Caco-2 (cell line): Measurements from ENCODE around the gene WEE2. TPM values are rescaled to one million over a fixed set of nuclear protein-coding genes. Genes with fewer than 3 reads are reported as not detected.

Experiments used
- BruUV-seq: library from RNA; stranded (reverse); fragments of 400-500 nt; replicated peaks from 2 replicates; lab custom pipeline; 2021; lab: Mats Ljungman, UMichigan
- CTCF ChIA-PET: fragments of 300-600 bp; sonication (Branson Sonifier 250); formaldehyde crosslinking; loops from one replicate; lab custom pipeline; 2022; ENCODE audit warnings: antibody characterized with exemption; lab: Charles Lee
- POLR2A ChIA-PET: fragments of 300-600 bp; sonication (Branson Sonifier 250); formaldehyde crosslinking; loops from one replicate; lab custom pipeline; 2022; ENCODE audit warnings: antibody characterized with exemption; lab: Charles Lee
- DNase-seq, 2 experiments: peaks; one replicate each; pipeline versions ENCODE4 v3.0.0 to v3.0.0-alpha.2; 2020 to 2022
- H3K27me3 ChIP-seq: replicated peaks from 2 replicates; pipeline ENCODE4 v1.6.0; 2011; ENCODE audit warnings: low read length; ENCODE audit not compliant: control insufficient read depth, insufficient read depth
- H3K36me3 ChIP-seq: 2 replicates; pipeline ENCODE4 v1.5.1; 2011; ENCODE audit warnings: low read length; ENCODE audit not compliant: control insufficient read depth, insufficient read depth
- H3K4me1 ChIP-seq: fragments of 250-450 bp; sonication (Bioruptor Pico); 2 replicates; pipeline ENCODE4 v1.5.1; 2020; ENCODE audit warnings: mild to moderate bottlenecking
- H3K4me3 ChIP-seq: 2 replicates; pipeline ENCODE4 v1.5.1; 2011; ENCODE audit warnings: low read depth, mild to moderate bottlenecking, control low read depth, low read length
- H3K9me3 ChIP-seq: fragments of 250-450 bp; sonication (Bioruptor Pico); 2 replicates; pipeline ENCODE4 v1.5.1; 2020; ENCODE audit warnings: mild to moderate bottlenecking, moderate library complexity
- H3K27ac Mint-ChIP-seq: one replicate; pipeline ENCODE4 v1.8.0; 2022; ENCODE audit warnings: mixed read lengths; ENCODE audit not compliant: unreplicated experiment
- H3K27me3 Mint-ChIP-seq: one replicate; pipeline ENCODE4 v1.8.0; 2022; ENCODE audit warnings: mixed read lengths; ENCODE audit not compliant: insufficient read depth, unreplicated experiment
- H3K36me3 Mint-ChIP-seq: one replicate; pipeline ENCODE4 v1.8.0; 2022; ENCODE audit warnings: mild to moderate bottlenecking, mixed read lengths; ENCODE audit not compliant: insufficient read depth, unreplicated experiment
- H3K4me1 Mint-ChIP-seq: one replicate; pipeline ENCODE4 v1.8.0; 2022; ENCODE audit warnings: low read depth, mixed read lengths; ENCODE audit not compliant: unreplicated experiment
- H3K4me3 Mint-ChIP-seq: one replicate; pipeline ENCODE4 v1.8.0; 2022; ENCODE audit warnings: mild to moderate bottlenecking, moderate library complexity, mixed read lengths; ENCODE audit not compliant: unreplicated experiment
- H3K9me3 Mint-ChIP-seq: one replicate; pipeline ENCODE4 v1.8.0; 2022; ENCODE audit warnings: mixed read lengths; ENCODE audit not compliant: unreplicated experiment
- CTCF ChIP-seq, 2 experiments: fragments of 200-600 bp in 1 of 2; IDR thresholded peaks; 1 replicate in 1 of 2; 2 replicates in 1 of 2; pipeline versions ENCODE4 v1.5.1 to v1.8.0; 2011 to 2022; ENCODE audit warnings: antibody characterized with exemption in 1 of 2, control low read depth in 1 of 2, inconsistent platforms in 1 of 2, low read depth in 1 of 2, low read length in 1 of 2, mild to moderate bottlenecking in 1 of 2, moderate library complexity in 1 of 2; ENCODE audit not compliant: insufficient read depth in 1 of 2, severe bottlenecking in 1 of 2, unreplicated experiment in 1 of 2
- intact Hi-C: fragments of 100-400 bp; cut with micrococcal nuclease; formaldehyde crosslinking; loops from one replicate; pipeline ENCODE4 v1.10.0; 2022; ENCODE audit not compliant: unreplicated experiment
- total RNA-seq: library from RNA; stranded (reverse); gene quantifications from 2 replicates; pipeline ENCODE4 v1.2.3, GENCODE V29; 2022

WEE2 gene
- total RNA-seq, 1 experiment from 2014 or later = 1.0 TPM

GRCh38 chr7:141737118-141737835 lies 29.1 kb downstream of the WEE2 start:
- intact Hi-C loops = loop anchor here (5.0 kb wide), 1 partner anchor 450 kb away; no protein-coding TSS in a partner anchor
- peaks cover 33% of the 10 kb centered on the region for H3K36me3 Mint-ChIP-seq
- Histone ChIP-seq H3K4me3 (peak overlapping the region; percentile 57), H3K27me3 (no peaks in the 10 kb centered on the region), H3K9me3 (no peaks in the 10 kb centered on the region), H3K4me1 (0 out of 2 replicates have a peak, but pooled peaks cover 5% of the 10 kb centered on the region), H3K36me3 (peaks cover 1% of the 10 kb centered on the region; the same call in 1 of the 2 replicates)
- no peak for TF ChIP-seq CTCF (IDR thresholded peaks at IDR 0.05; ENCODE audit: insufficient read depth in 1 of 2, low read depth in 1 of 2, low read length in 1 of 2, severe bottlenecking in 1 of 2, unreplicated experiment in 1 of 2)
- H3K27ac Mint-ChIP-seq = peak overlapping the region; percentile 98
- BruUV-seq = TSS peak; percentile 83
- no peaks in the 10 kb centered on the region for H3K27me3 Mint-ChIP-seq
- H3K4me3 Mint-ChIP-seq = peak overlapping the region; percentile 87
- POLR2A ChIA-PET = interaction anchor here (0.6 to 1.6 kb wide), 7 partner anchors 23 to 87 kb away, joined by 3 to 16 read pairs (median 3); no protein-coding TSS in a partner anchor
- CTCF ChIA-PET = interaction anchor here (0.5 to 3.9 kb wide), 15 partner anchors 23 to 695 kb away, joined by 3 to 65 read pairs (median 4); no protein-coding TSS in a partner anchor
- peak; percentile 46 to 51 for DNase-seq
- no peaks in the 10 kb centered on the region for H3K9me3 Mint-ChIP-seq
- peaks cover 18% of the 10 kb centered on the region for H3K4me1 Mint-ChIP-seq

DNA sequence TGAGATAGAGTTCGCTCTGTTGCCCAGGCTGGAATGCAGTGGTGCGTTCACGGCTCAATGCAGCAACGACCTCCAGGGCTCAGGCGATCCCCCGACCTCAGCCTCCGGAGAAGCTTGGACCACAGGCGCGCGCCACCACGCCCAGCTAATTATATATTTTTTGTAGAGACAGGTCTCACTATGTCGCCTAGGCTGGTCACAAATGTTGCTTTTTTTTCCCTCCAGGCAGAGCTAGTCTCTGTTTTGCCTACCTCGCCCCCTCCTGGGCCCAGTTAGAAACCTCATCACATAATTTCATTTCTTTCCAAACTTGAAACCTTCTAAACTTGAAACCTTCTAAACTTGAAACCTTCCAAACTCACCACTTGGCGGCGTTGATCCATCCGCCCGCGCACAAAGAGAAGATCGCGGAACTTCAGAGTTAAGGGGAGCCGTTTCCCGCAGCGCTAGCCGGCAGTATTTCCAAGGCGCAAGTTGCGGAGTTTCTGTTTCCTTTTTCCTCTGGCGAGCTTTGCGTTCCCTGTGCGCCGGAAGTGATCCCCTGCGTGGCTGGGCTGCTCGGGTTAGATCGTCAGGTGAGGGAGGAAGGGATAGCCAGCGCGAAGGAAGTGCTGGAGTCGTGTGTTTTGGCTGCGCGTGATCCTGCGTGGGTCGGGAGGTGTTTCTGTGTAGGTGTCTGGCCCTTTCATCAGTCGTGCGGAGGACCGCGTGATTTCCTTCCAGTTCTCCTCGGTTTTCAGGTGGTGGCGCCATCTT lies 29.9 kb downstream of the WEE2 start, which contains the start of gene SSBP1:
TSS of gene SSBP1 (plus strand) at position 523 of the 756 bp plus-strand sequence. CDS start 809 bp downstream, outside the sequence.
- Mint-ChIP-seq H3K4me3 (peak within 1 kb of the TSS; percentile 87), H3K9me3 (no peaks in the 10 kb centered on the region), H3K4me1 (peaks cover 24% of the 10 kb centered on the region), H3K27me3 (no peaks in the 10 kb centered on the region), H3K36me3 (peaks cover 40% of the 10 kb centered on the region), H3K27ac (peak within 1 kb of the TSS; percentile 98)
- CTCF ChIA-PET = interaction anchor here (0.5 to 3.9 kb wide), 15 partner anchors 23 to 696 kb away, joined by 3 to 65 read pairs (median 4); no protein-coding TSS in a partner anchor
- H3K4me3 ChIP-seq = peak within 1 kb of the TSS; percentile 87
- H3K4me1 ChIP-seq = 0 out of 2 replicates have a peak, but pooled peaks cover 5% of the 10 kb centered on the region
- H3K9me3 ChIP-seq = no peaks in the 10 kb centered on the region
- H3K36me3 ChIP-seq = peaks cover 1% of the 10 kb centered on the region; the same call in 1 of the 2 replicates
- POLR2A ChIA-PET = interaction anchor here (0.5 to 1.6 kb wide), 8 partner anchors 19 to 88 kb away, joined by 3 to 16 read pairs (median 3); no protein-coding TSS in a partner anchor
- intact Hi-C loops = loop anchor here (1.0 to 5.0 kb wide), 4 partner anchors 24 to 449 kb away; partner anchors contain the start of gene DENND11
- TF ChIP-seq CTCF (IDR thresholded peaks at IDR 0.05; ENCODE audit: insufficient read depth in 1 of 2, low read depth in 1 of 2, low read length in 1 of 2, severe bottlenecking in 1 of 2, unreplicated experiment in 1 of 2) = peak; percentile 61 to 92
- BruUV-seq = no TSS peak
- peak; percentile 93 to 94 for DNase-seq
- no peaks in the 10 kb centered on the region for H3K27me3 ChIP-seq
